Thyroid gland (tissue), 4 donors: ENCODE data around the gene PARD3B. TPM values are rescaled to one million over a fixed set of nuclear protein-coding genes. Genes with fewer than 3 reads are reported as not detected.

Source experiments
- DNase-seq, 2 donors: peaks; one replicate each; pipeline ENCODE4 v3.0.0-alpha.2; 2019
- H3K27ac ChIP-seq, 3 donors: fragments of 200-600 bp; sonication (generic); 1 replicate in 2 of 3; 2 replicates in 1 of 3; pipeline ENCODE4 v1.5.1; 2016 to 2019; ENCODE audit warnings: mild to moderate bottlenecking in 1 of 3, moderate library complexity in 1 of 3
- H3K27me3 ChIP-seq: fragments of 200-600 bp; sonication (generic); one replicate; pipeline ENCODE4 v1.5.1; 2019
- H3K36me3 ChIP-seq, 2 donors: fragments of 200-600 bp; sonication (generic); one replicate each; pipeline ENCODE4 v1.5.1; 2016 to 2019
- H3K4me1 ChIP-seq, 2 donors: fragments of 200-600 bp; sonication (generic); one replicate each; pipeline ENCODE4 v1.5.1; 2017 to 2019
- H3K4me3 ChIP-seq, 3 donors: fragments of 200-600 bp; sonication (generic); replicated peaks in 1 of 3; 1 replicate in 2 of 3; 2 replicates in 1 of 3; pipeline ENCODE4 v1.5.1; 2016; ENCODE audit warnings: mild to moderate bottlenecking in 1 of 3
- H3K9me3 ChIP-seq: fragments of 200-600 bp; sonication (generic); one replicate; pipeline ENCODE4 v1.5.1; 2017
- CTCF ChIP-seq, 6 experiments: fragments of 200-600 bp in 3 of 6; fragments of 450-650 bp in 3 of 6; sonication (generic) in 3 of 6; IDR thresholded peaks; one replicate each; pipeline ENCODE4 v1.5.1; 2016 to 2019; ENCODE audit warnings: antibody characterized with exemption in 6 of 6, mild to moderate bottlenecking in 2 of 6, inconsistent platforms in 1 of 6, moderate library complexity in 1 of 6
- POLR2A ChIP-seq, 2 donors: fragments of 450-650 bp; IDR thresholded peaks; one replicate each; pipeline ENCODE4 v1.6.1; 2017; ENCODE audit warnings: antibody characterized with exemption in 2 of 2, mild to moderate bottlenecking in 2 of 2, moderate library complexity in 1 of 2
- WGBS, 2 donors: methylation state at CpG; one replicate each; pipeline ENCODE4 v1.1.5; 2017; 5-methylcytosine and 5-hydroxymethylcytosine counted together
- intact Hi-C: fragments of 100-400 bp; cut with DNase I; formaldehyde crosslinking; loops from one replicate; pipeline ENCODE4 v1.15.1; 2023
- total RNA-seq, 4 donors: library from RNA; depleted of rRNA; stranded (reverse); fragments of >200 nt; gene quantifications; one replicate each; pipeline ENCODE4 v1.2.3, GENCODE V29; 2016

PARD3B gene
- total RNA-seq, 4 donors from 2014 or later = 27.0 to 43.4 (median 34.6) TPM

- intact Hi-C loops = no loop called here
- no peak for DNase-seq
- Histone ChIP-seq H3K27ac (no peak overlapping the region), H3K4me1 (no peaks in the 10 kb centered on the region), H3K36me3 (no peaks in the 10 kb centered on the region), H3K27me3 (no peaks in the 10 kb centered on the region), H3K9me3 (no peaks in the 10 kb centered on the region), H3K4me3 (no peak overlapping the region)
- WGBS, 2 donors = 90 to 99% methylated on average over 2 of the region's 2 CpGs
- no peak for TF ChIP-seq POLR2A (IDR thresholded peaks at IDR 0.05)
- TF ChIP-seq CTCF (IDR thresholded peaks at IDR 0.05) = no peak
Observed at GRCh38 chr2:204504594-204504993, 40.7 kb upstream of the PARD3B start.

GRCh38 chr2:204505488-204505887 lies 39.8 kb upstream of the PARD3B start:
- 74 to 79% methylated on average over 2 of the region's 2 CpGs for WGBS, 2 donors
- Histone ChIP-seq H3K27ac (no peak overlapping the region), H3K4me1 (no peaks in the 10 kb centered on the region), H3K27me3 (no peaks in the 10 kb centered on the region), H3K9me3 (no peaks in the 10 kb centered on the region), H3K36me3 (no peaks in the 10 kb centered on the region), H3K4me3 (no peak overlapping the region)
- intact Hi-C loops = no loop called here
- no peak for TF ChIP-seq POLR2A (IDR thresholded peaks at IDR 0.05)
- TF ChIP-seq CTCF (IDR thresholded peaks at IDR 0.05) = no peak
- DNase-seq = no peak

GRCh38 chr2:204505946-204506345 lies 39.3 kb upstream of the PARD3B start:
- no peak overlapping the region for H3K4me3 ChIP-seq
- H3K9me3 ChIP-seq = no peaks in the 10 kb centered on the region
- H3K4me1 ChIP-seq = no peaks in the 10 kb centered on the region
- no peaks in the 10 kb centered on the region for H3K27me3 ChIP-seq
- no peak overlapping the region for H3K27ac ChIP-seq
- intact Hi-C loops = no loop called here
- TF ChIP-seq POLR2A (IDR thresholded peaks at IDR 0.05) (no peak), CTCF (IDR thresholded peaks at IDR 0.05) (no peak)
- 75 to 83% methylated on average over 4 of the region's 4 CpGs for WGBS, 2 donors
- H3K36me3 ChIP-seq = no peaks in the 10 kb centered on the region
- no peak for DNase-seq

GRCh38 chr2:204507636-204508035 lies 37.6 kb upstream of the PARD3B start:
- intact Hi-C loops = no loop called here
- no peak overlapping the region for H3K27ac ChIP-seq
- no peaks in the 10 kb centered on the region for H3K9me3 ChIP-seq
- H3K4me1 ChIP-seq = no peaks in the 10 kb centered on the region
- WGBS, 2 donors = 93% methylated on average over 5 of the region's 5 CpGs
- H3K36me3 ChIP-seq = no peaks in the 10 kb centered on the region
- H3K4me3 ChIP-seq = no peak overlapping the region
- H3K27me3 ChIP-seq = no peaks in the 10 kb centered on the region
- no peak for DNase-seq
- no peak for TF ChIP-seq CTCF (IDR thresholded peaks at IDR 0.05)
- no peak for TF ChIP-seq POLR2A (IDR thresholded peaks at IDR 0.05)

- H3K4me1 ChIP-seq = no peaks in the 10 kb centered on the region
- WGBS, 2 donors = 78 to 79% methylated on average over 4 of the region's 4 CpGs
- intact Hi-C loops = no loop called here
Observed at GRCh38 chr2:204510709-204511420, 34.4 kb upstream of the PARD3B start.

More at GRCh38 chr2:204510709-204511420, 34.4 kb upstream of the PARD3B start:
- no peak for TF ChIP-seq CTCF (IDR thresholded peaks at IDR 0.05)
- Histone ChIP-seq H3K27me3 (no peaks in the 10 kb centered on the region), H3K36me3 (no peaks in the 10 kb centered on the region), H3K9me3 (no peaks in the 10 kb centered on the region), H3K27ac (no peak overlapping the region), H3K4me3 (no peak overlapping the region)
- no peak for DNase-seq
